GM23248 (cell line): ENCODE results near the gene SPRED1. TPM values are rescaled to one million over a fixed set of nuclear protein-coding genes. Genes with fewer than 3 reads are reported as not detected.

Experiments used
- DNase-seq: peaks from one replicate; pipeline ENCODE4 v3.0.0-alpha.2; 2015
- H2AFZ ChIP-seq: fragments of 200-600 bp; sonication (generic); 2 replicates; pipeline ENCODE4 v1.6.1; 2016; ENCODE audit warnings: antibody characterized with exemption
- H3F3A ChIP-seq: fragments of 200-600 bp; sonication (generic); 2 replicates; pipeline ENCODE4 v1.6.1; 2016; ENCODE audit warnings: mild to moderate bottlenecking, antibody characterized with exemption, mixed run types; ENCODE audit not compliant: insufficient read depth
- H3K27ac ChIP-seq: fragments of 200-600 bp; sonication (generic); 2 replicates; pipeline ENCODE4 v1.5.1; 2016; ENCODE audit warnings: mild to moderate bottlenecking
- H3K27me3 ChIP-seq: fragments of 200-600 bp; sonication (generic); replicated peaks from 2 replicates; pipeline ENCODE4 v1.6.1; 2016; ENCODE audit warnings: mild to moderate bottlenecking; ENCODE audit not compliant: insufficient read depth
- H3K36me3 ChIP-seq: fragments of 200-600 bp; sonication (generic); 2 replicates; pipeline ENCODE4 v1.6.1; 2016; ENCODE audit warnings: low read depth, mild to moderate bottlenecking
- H3K4me1 ChIP-seq: fragments of 200-600 bp; sonication (generic); 2 replicates; pipeline ENCODE4 v1.6.1; 2016; ENCODE audit warnings: mild to moderate bottlenecking; ENCODE audit not compliant: insufficient read depth
- H3K4me2 ChIP-seq: fragments of 200-600 bp; sonication (generic); one replicate; pipeline ENCODE4 v1.6.1; 2016; ENCODE audit warnings: mild to moderate bottlenecking; ENCODE audit not compliant: unreplicated experiment
- H3K4me3 ChIP-seq: fragments of 200-600 bp; sonication (generic); 2 replicates; pipeline ENCODE4 v1.5.1; 2016; ENCODE audit warnings: mild to moderate bottlenecking
- H3K79me2 ChIP-seq: fragments of 200-600 bp; sonication (generic); 2 replicates; pipeline ENCODE4 v1.6.1; 2016; ENCODE audit warnings: mild to moderate bottlenecking; ENCODE audit not compliant: insufficient read depth
- H3K9ac ChIP-seq: fragments of 200-600 bp; sonication (generic); 2 replicates; pipeline ENCODE4 v1.6.1; 2016; ENCODE audit warnings: mild to moderate bottlenecking
- H3K9me2 ChIP-seq: fragments of 200-600 bp; sonication (generic); 2 replicates; pipeline ENCODE4 v1.6.1; 2016; ENCODE audit warnings: mixed run types, mild to moderate bottlenecking, moderate library complexity; ENCODE audit not compliant: insufficient read depth
- H3K9me3 ChIP-seq: fragments of 200-600 bp; sonication (generic); one replicate; pipeline ENCODE4 v1.6.1; 2017; ENCODE audit warnings: low read depth
- H4K20me1 ChIP-seq: fragments of 200-600 bp; sonication (generic); 2 replicates; pipeline ENCODE4 v1.6.0; 2016; ENCODE audit not compliant: insufficient read depth
- EZH2 ChIP-seq: fragments of 200-600 bp; sonication (generic); IDR thresholded peaks from 2 replicates; pipeline ENCODE4 v1.6.1; 2018; ENCODE audit warnings: antibody characterized with exemption, mild to moderate bottlenecking; ENCODE audit not compliant: insufficient read depth, poor library complexity, severe bottlenecking
- EZH2phosphoT487 ChIP-seq: fragments of 200-600 bp; sonication (generic); IDR thresholded peaks from 2 replicates; pipeline ENCODE4 v1.6.1; 2018; ENCODE audit warnings: antibody characterized with exemption, moderate library complexity, mild to moderate bottlenecking, low read depth; ENCODE audit not compliant: insufficient read depth
- WGBS, 2 experiments: methylation state at CpG; one replicate each; pipeline ENCODE4 v1.1.6; 2015 to 2017; ENCODE audit warnings: low lambda C conversion rate in 2 of 2, low coverage in 1 of 2; ENCODE audit errors: missing lambda C conversion rate in 2 of 2; 5-methylcytosine and 5-hydroxymethylcytosine counted together
- in situ Hi-C: fragments of 300-500 bp; cut with MboI; formaldehyde crosslinking; loops from 2 replicates; pipeline ENCODE4 v1.15.0; 2020
- polyA plus RNA-seq: library from polyadenylated mRNA; unstranded; fragments of >200 nt; fragmentation: Nextera tagmentation; extraction: Ambion mirVana; gene quantifications from 2 replicates; pipeline ENCODE4 v1.2.1, GENCODE V29; 2016
- total RNA-seq: library from RNA; depleted of rRNA; stranded (reverse); fragments of >200 nt; shearing (Covaris generic); gene quantifications from 2 replicates; pipeline ENCODE4 v1.2.3, GENCODE V29; 2014; rRNA removed

The SPRED1 gene
- total and polyA plus RNA-seq, 2 experiments from 2014 or later, result 11.6 to 34.0 TPM

GRCh38 chr15:38401106-38401505 lies 148.5 kb downstream of the SPRED1 start:
- Histone ChIP-seq H3K4me3 (peak overlapping the region; percentile 27), H3F3A (peaks cover 24% of the 10 kb centered on the region; the same call in 1 of the 2 replicates), H3K4me2 (peak overlapping the region; percentile 69), H3K9me3 (no peaks in the 10 kb centered on the region), H3K27ac (peak overlapping the region; percentile 52), H4K20me1 (no peaks in the 10 kb centered on the region), H3K27me3 (no peaks in the 10 kb centered on the region), H3K9ac (peak overlapping the region; percentile 30; the same call in 1 of the 2 replicates), H3K36me3 (no peaks in the 10 kb centered on the region), H3K79me2 (no peaks in the 10 kb centered on the region), H3K9me2 (no peaks in the 10 kb centered on the region), H2AFZ (peak overlapping the region; percentile 87), H3K4me1 (peaks cover 34% of the 10 kb centered on the region)
- DNase-seq, result peak; percentile 70
- in situ Hi-C loops, result no loop called here
- TF ChIP-seq EZH2phosphoT487, result no peak
- TF ChIP-seq EZH2, result no peak
- WGBS, 2 experiments, result 15 to 19% methylated on average over 6 of the region's 6 CpGs

GRCh38 chr15:38401701-38402100 lies 149.1 kb downstream of the SPRED1 start:
- 7 to 11% methylated on average over 5 of the region's 5 CpGs for WGBS, 2 experiments
- Histone ChIP-seq H3F3A (peaks cover 27% of the 10 kb centered on the region; the same call in 1 of the 2 replicates), H3K79me2 (no peaks in the 10 kb centered on the region), H2AFZ (peak overlapping the region; percentile 87), H3K9me2 (no peaks in the 10 kb centered on the region), H3K4me2 (peak overlapping the region; percentile 69), H3K4me1 (peaks cover 36% of the 10 kb centered on the region), H3K9me3 (no peaks in the 10 kb centered on the region), H3K27me3 (no peaks in the 10 kb centered on the region), H3K27ac (peak overlapping the region; percentile 52), H4K20me1 (no peaks in the 10 kb centered on the region), H3K9ac (peak overlapping the region; percentile 30; the same call in 1 of the 2 replicates), H3K36me3 (no peaks in the 10 kb centered on the region), H3K4me3 (peak overlapping the region; percentile 27)
- DNase-seq, result peak; percentile 59
- TF ChIP-seq EZH2phosphoT487, result no peak
- TF ChIP-seq EZH2, result no peak
- in situ Hi-C loops, result no loop called here

- Histone ChIP-seq H3K4me2 (peak overlapping the region; percentile 18), H3K4me1 (peaks cover 8% of the 10 kb centered on the region), H3K79me2 (no peaks in the 10 kb centered on the region), H4K20me1 (no peaks in the 10 kb centered on the region), H3K9me2 (no peaks in the 10 kb centered on the region), H3K9ac (no peak overlapping the region), H3K27ac (no peak overlapping the region), H3K36me3 (no peaks in the 10 kb centered on the region), H3K27me3 (no peaks in the 10 kb centered on the region), H2AFZ (peak overlapping the region; percentile 39), H3K9me3 (no peaks in the 10 kb centered on the region), H3K4me3 (no peak overlapping the region), H3F3A (peaks cover 6% of the 10 kb centered on the region; the same call in 1 of the 2 replicates)
- WGBS, 2 experiments, result 30 to 37% methylated on average over 7 of the region's 7 CpGs
- in situ Hi-C loops, result no loop called here
- TF ChIP-seq EZH2, result no peak
- TF ChIP-seq EZH2phosphoT487, result no peak
- peak; percentile 36 for DNase-seq
Measured at GRCh38 chr15:38406436-38406835, 153.8 kb downstream of the SPRED1 start.

Other genes starting within 250 kb of the SPRED1 start
- 4.2 and 4.7 TPM in 2 replicates for gene FAM98B, start 201.3 kb downstream of the SPRED1 start, total RNA-seq
- gene FAM98B, start 201.3 kb downstream of the SPRED1 start, polyA plus RNA-seq, result 1.7 and 1.8 TPM in 2 replicates